HG03139 (cell line): ENCODE measurements around the gene FBRS.
"Not testable (repeated sequence)": the region's sequence is repeated elsewhere in the genome, so short reads cannot be mapped to it uniquely, and the experiment has no call there.

Experiments used
- ATAC-seq: cut with Tn5 transposase; IDR thresholded peaks from one replicate; pipeline ENCODE4 v1.9.1; 2021; ENCODE audit not compliant: unreplicated experiment

The FBRS gene

GRCh38 chr16:30663820-30664219, 5.6 kb downstream of the FBRS start:
- ATAC-seq: no peak

DNA sequence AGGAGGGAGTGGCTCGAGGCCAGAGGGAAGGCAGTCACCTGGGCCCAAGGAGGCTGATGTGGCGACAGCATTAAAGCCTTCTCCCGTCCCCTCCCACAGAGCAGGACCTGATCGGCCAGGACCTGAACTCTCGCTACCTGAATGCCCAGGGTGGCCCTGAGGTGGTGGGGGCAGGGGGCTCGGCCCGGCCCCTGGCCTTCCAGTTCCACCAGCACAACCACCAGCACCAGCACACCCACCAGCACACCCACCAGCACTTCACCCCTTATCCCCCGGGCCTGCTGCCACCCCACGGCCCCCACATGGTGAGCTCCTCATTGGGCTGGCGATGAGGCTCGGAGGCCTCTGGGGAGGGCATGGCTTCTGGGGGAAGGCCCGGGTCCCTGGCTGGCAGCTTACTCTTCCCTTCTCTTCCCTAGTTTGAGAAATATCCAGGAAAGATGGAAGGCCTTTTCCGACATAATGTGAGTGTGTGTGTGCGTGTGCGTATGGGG, 6.4 kb downstream of the FBRS start:
- ATAC-seq: no peak

DNA sequence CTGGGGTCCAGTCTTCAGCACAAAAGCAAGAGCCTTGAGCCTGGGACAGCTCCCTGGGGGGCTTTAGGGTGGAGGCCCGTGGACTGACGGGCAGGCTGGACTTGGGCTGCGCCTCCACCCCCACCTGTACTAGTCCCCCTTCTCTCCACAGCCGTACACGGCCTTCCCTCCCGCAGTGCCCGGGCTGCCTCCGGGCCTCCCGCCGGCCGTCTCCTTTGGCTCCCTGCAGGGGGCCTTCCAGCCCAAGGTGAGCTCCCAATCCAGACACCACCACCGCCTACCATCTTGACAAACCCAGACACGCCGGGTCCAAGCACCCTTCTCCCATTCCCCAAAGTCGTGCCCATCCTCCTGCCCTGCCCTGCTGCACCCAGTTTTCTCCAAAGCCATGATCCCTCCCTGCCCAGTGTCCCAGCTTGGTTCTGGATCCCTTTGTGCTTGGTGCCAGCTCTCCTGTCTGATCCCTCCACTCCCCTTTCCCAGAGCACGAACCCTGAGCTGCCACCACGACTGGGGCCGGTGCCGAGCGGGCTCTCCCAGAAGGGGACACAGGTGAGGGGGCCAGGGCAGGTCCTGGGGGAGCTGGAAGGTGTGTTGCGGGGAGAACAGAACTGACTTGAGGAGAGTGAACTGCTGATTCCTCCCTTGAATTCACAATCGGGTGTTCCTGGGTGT, 7.1 kb downstream of the FBRS start:
- ATAC-seq: no peak

GRCh38 chr16:30665830-30666190, 7.6 kb downstream of the FBRS start:
- ATAC-seq: no peak

DNA sequence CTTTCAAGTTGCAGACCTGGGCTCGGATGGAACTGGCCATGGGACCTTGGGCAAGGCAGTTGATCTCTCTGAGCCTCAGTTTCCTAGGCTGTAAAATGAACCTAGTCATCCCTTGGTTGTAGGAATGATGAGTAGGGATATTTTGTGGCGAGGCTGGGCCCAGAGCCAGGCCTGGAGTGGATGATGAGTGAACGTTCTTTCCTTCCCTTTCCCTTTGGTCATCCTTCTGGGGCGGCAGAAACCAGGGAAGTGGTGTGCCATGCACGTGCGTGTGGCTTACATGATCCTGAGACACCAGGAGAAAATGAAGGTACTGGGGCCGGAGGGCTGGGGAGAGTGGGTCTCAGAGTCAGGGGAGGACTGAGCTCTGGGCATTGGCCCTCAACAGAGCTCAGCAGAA, 8.4 kb downstream of the FBRS start:
- ATAC-seq: no peak

DNA sequence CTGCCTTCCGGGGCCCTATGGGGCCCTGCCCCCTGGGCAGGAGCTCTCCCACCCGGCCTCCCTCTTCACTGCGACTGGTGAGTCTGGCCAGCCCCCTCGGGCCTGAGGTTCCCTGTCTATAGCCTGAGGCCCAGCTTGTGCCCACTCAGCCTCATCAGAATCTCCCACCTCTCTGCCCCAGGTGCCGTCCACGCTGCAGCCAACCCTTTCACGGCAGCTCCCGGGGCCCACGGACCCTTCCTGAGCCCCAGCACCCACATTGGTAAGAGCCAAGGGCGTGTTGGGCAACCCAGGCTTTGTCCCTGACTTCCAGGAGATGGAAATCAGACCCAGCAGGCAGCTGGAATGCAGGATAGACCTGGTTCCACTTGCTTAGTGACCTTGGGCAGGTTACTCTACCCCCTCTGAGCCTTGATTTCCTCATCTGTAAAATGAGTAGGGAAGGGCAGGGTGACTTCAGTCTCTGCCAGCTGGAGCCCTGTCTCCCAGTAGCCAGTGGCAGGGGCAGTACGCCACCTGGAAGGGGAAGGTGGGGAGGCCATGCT, 9.2 kb downstream of the FBRS start:
- ATAC-seq: no peak

GRCh38 chr16:30668393-30668792, 10.2 kb downstream of the FBRS start:
- ATAC-seq: no peak

- ATAC-seq: no peak
Measured at GRCh38 chr16:30669026-30669902, 11.0 kb downstream of the FBRS start.

DNA sequence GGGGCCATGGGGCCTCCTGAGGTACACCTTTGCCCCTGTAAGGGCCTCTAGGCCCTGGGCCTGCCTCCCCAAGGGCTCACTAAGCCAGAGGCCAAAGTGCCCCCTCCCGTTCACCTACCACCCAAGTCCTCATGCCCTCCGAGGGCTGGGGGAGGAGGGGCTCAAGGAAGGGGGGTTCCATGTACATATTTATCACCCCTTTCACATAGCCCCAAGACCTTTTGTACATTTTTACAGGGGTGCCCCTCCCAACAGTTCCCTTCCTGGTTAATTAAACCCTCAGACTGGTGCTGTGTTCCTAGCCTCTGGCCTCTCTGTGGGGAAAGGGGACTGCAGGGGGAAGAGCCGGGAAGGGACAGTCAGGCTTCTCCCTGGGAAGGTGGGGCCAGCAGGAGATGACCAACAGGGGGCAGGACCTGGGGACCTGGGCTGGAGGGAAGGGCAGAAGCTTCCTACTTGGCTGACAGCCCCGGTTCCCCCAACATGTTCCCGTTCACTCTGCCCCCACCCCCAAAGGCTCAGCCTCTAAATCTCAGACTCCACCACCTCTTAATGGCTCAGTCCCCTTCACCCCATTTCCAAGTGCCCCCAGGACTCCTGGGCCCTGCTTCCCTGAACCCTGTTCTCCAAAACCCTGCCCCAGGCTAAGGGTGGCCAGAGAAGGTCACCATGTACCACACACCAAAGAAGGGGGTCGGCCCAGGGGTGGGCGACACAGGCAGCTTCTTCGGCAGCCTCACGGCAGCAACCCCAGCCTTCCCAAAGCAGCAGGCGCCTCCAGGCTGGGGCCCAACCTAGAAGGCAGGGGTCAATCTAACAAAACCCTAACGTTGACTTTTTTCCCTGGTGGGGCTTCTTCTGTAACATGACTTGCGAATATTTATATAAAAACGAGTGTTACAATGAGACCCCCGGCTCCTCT, 11.9 kb downstream of the FBRS start:
- ATAC-seq: no peak

GRCh38 chr16:30675143-30675542, 16.9 kb downstream of the FBRS start:
- ATAC-seq: no peak

- no peak for ATAC-seq
Measured at GRCh38 chr16:30677931-30678585, 19.8 kb downstream of the FBRS start.

DNA sequence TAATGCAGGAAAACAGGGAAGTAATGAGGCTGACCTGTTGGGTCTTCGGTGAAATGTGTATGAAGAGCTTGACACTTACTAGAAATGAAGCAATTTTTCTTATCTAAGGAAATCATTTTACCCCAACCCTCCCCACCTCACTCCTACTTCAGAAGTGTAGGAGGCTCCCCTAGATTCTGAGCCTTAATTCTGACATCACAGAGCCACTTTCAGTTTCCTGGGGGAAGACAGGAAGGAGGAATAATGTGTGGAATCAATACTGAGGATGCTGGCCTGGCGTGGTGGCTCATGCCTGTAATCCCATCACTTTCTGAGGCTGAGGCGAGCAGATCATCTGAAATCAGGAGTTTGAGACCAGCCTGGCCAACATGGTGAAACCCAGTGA, 20.3 kb downstream of the FBRS start:
- no peak for ATAC-seq

- ATAC-seq: no peak
Measured at GRCh38 chr16:30680326-30680725, 22.1 kb downstream of the FBRS start.

GRCh38 chr16:30688701-30689100, 30.5 kb downstream of the FBRS start:
- ATAC-seq: no peak

DNA sequence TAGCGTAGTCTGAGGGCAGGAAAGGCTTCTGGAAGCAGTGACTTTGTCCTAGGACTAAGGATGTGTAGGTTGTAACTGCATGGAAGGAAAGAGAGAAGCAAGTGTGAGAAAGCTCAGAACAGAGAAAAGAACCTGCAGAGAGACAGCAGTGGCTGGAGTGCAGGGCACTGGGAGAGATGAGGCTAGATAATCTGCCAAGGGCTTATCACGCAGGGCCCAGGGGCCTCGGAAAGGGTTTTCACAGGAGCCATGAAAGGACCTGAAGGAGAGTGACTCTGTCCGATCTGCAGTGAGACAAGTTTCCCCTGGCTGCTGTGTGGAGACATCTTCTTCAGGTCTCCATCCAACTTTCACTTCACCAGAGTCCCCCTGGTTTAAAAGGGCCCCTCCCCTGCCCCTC, 33.7 kb downstream of the FBRS start:
- ATAC-seq: no peak

DNA sequence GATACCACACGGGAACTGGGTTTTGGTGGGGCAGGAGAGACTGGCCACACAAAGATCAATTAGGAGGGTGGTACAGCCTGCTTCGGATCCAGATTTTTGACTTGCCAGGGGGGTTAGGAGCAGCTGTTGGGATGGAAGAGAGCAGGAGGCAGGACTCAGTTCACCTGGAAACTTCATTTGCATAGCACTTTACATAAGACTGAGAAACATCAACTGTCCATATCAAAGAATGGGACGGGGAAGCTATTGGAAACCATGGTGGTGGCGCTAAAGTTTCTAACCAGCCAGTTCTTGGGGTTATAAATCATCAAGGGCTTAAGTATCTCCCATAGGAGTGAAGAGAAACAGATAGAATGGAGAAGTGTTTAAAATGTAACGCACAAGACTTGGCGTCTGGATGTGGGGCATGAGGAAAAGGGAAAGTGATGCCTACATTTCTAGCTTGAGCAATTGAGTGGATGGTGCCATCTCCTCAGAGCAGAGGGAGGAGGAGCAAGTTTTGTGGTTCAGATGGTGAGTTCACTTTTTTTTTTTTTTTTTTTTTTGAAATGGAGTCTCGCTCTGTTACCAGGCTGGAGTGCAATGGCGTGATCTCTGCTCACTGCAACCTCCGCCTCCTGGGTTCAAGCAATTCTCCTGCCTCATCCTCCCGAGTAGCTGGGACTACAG, 34.3 kb downstream of the FBRS start:
- ATAC-seq: no peak

DNA sequence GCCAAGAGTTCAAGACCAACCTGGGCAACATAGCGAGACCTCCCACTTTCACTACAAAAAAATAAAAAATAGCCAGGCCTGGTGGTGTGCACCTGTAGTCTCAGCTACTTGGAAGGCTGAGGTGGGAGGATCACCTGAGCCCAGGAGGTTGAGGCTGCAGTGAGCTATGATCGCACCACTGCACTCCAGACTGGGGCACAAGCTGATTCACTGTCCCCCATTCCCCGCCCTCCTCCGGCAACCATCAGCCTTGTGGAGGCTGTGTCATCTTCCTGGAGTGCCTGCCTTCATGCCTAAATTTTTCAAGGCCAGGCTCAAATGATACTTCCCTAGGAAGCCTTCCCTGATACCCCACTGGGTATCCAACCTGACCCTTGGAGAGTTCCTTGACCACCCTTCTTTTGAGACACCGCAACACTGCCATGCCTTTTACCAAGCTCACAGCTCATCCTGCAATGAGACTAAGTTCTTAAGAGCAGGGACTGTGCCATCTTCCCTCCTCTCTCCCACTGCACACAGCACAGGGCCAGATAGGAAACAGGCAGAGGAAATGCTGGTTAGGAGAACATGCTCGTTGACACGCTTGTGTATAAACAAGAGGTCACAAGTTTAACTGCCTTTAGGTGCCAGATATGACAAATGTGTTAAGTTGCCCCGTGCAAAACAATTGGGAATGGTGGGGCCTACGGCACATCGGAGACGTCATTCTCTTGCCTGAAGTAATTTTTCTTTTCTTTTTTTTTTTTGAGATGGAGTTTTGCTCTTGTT, 36.9 kb downstream of the FBRS start:
- ATAC-seq: no peak

GRCh38 chr16:30696646-30697045, 38.4 kb downstream of the FBRS start:
- not testable (repeated sequence) for ATAC-seq
